Measurements from ENCODE around the gene MAGI2. TPM values are rescaled to one million over a fixed set of nuclear protein-coding genes. Genes with fewer than 3 reads are reported as not detected.

MAGI2 gene
- total RNA-seq, 1 experiment from 2014 or later, result 0.52 TPM

- Mint-ChIP-seq H3K36me3 (ENCODE audit: insufficient read depth, unreplicated experiment) (no peaks in the 10 kb centered on the region), H3K9me3 (ENCODE audit: low read depth, unreplicated experiment) (peaks cover 7% of the 10 kb centered on the region), H3K4me3 (ENCODE audit: low read depth, unreplicated experiment) (no peak overlapping the region), H3K4me1 (ENCODE audit: low read depth, unreplicated experiment) (no peaks in the 10 kb centered on the region), H3K27me3 (ENCODE audit: unreplicated experiment) (no peaks in the 10 kb centered on the region), H3K27ac (ENCODE audit: unreplicated experiment) (no peak overlapping the region)
- CTCF ChIA-PET, result no interaction called here
- no peak for DNase-seq
- intact Hi-C loops (cut with micrococcal nuclease; ENCODE audit: unreplicated experiment), result no loop called here
- no peak for TF ChIP-seq CTCF (IDR thresholded peaks at IDR 0.05; ENCODE audit: unreplicated experiment)
- no TSS peak for BruUV-seq (replicated peaks)
These were observed 661.5 kb downstream of the MAGI2 start for GRCh38 chr7:78792006-78792405.

- no peak overlapping the region for H3K4me3 Mint-ChIP-seq (ENCODE audit: low read depth, unreplicated experiment)
- no peaks in the 10 kb centered on the region for H3K27me3 Mint-ChIP-seq (ENCODE audit: unreplicated experiment)
- H3K4me1 Mint-ChIP-seq (ENCODE audit: low read depth, unreplicated experiment), result no peaks in the 10 kb centered on the region
- intact Hi-C loops (cut with micrococcal nuclease; ENCODE audit: unreplicated experiment), result no loop called here
- no peaks in the 10 kb centered on the region for H3K9me3 Mint-ChIP-seq (ENCODE audit: low read depth, unreplicated experiment)
- DNase-seq, result no peak
- H3K36me3 Mint-ChIP-seq (ENCODE audit: insufficient read depth, unreplicated experiment), result no peaks in the 10 kb centered on the region
- no TSS peak for BruUV-seq (replicated peaks)
- no peak for TF ChIP-seq CTCF (IDR thresholded peaks at IDR 0.05; ENCODE audit: unreplicated experiment)
- no peak overlapping the region for H3K27ac Mint-ChIP-seq (ENCODE audit: unreplicated experiment)
- CTCF ChIA-PET, result no interaction called here
These were observed 665.0 kb downstream of the MAGI2 start for GRCh38 chr7:78788464-78788863.

DNA sequence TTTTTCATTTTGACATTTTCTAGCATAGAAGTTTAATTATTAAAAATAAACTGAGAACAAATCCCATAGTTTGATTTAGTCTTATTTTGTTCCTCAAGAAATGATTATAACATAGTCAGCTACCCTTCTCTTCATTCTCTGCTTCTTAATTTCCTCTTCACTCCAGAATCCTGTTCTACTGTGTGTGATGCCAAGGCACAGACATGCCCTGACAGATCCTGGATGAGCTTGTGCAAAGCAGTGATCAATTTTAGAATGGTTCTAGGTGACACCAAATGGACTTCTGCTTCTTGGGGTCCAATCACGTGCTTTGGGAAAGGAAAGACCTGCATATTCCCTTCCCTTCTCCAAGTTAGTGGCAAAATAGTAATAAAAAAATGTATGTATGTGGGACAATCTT is 665.6 kb downstream of the MAGI2 start:
- H3K27ac Mint-ChIP-seq (ENCODE audit: unreplicated experiment), result no peak overlapping the region
- CTCF ChIA-PET, result no interaction called here
- no peaks in the 10 kb centered on the region for H3K36me3 Mint-ChIP-seq (ENCODE audit: insufficient read depth, unreplicated experiment)
- intact Hi-C loops (cut with micrococcal nuclease; ENCODE audit: unreplicated experiment), result no loop called here
- no peak for DNase-seq
- no peaks in the 10 kb centered on the region for H3K4me1 Mint-ChIP-seq (ENCODE audit: low read depth, unreplicated experiment)
- no peaks in the 10 kb centered on the region for H3K9me3 Mint-ChIP-seq (ENCODE audit: low read depth, unreplicated experiment)
- no TSS peak for BruUV-seq (replicated peaks)
- no peak for TF ChIP-seq CTCF (IDR thresholded peaks at IDR 0.05; ENCODE audit: unreplicated experiment)
- H3K27me3 Mint-ChIP-seq (ENCODE audit: unreplicated experiment), result no peaks in the 10 kb centered on the region
- H3K4me3 Mint-ChIP-seq (ENCODE audit: low read depth, unreplicated experiment), result no peak overlapping the region

GRCh38 chr7:78786055-78786454 is 667.4 kb downstream of the MAGI2 start:
- Mint-ChIP-seq H3K4me3 (ENCODE audit: low read depth, unreplicated experiment) (no peak overlapping the region), H3K4me1 (ENCODE audit: low read depth, unreplicated experiment) (no peaks in the 10 kb centered on the region), H3K9me3 (ENCODE audit: low read depth, unreplicated experiment) (no peaks in the 10 kb centered on the region), H3K27ac (ENCODE audit: unreplicated experiment) (no peak overlapping the region), H3K36me3 (ENCODE audit: insufficient read depth, unreplicated experiment) (no peaks in the 10 kb centered on the region), H3K27me3 (ENCODE audit: unreplicated experiment) (no peaks in the 10 kb centered on the region)
- CTCF ChIA-PET, result no interaction called here
- BruUV-seq (replicated peaks), result no TSS peak
- intact Hi-C loops (cut with micrococcal nuclease; ENCODE audit: unreplicated experiment), result no loop called here
- TF ChIP-seq CTCF (IDR thresholded peaks at IDR 0.05; ENCODE audit: unreplicated experiment), result no peak
- DNase-seq, result no peak
